ENCODE results near the gene CDH22.

CDH22 gene

DNA sequence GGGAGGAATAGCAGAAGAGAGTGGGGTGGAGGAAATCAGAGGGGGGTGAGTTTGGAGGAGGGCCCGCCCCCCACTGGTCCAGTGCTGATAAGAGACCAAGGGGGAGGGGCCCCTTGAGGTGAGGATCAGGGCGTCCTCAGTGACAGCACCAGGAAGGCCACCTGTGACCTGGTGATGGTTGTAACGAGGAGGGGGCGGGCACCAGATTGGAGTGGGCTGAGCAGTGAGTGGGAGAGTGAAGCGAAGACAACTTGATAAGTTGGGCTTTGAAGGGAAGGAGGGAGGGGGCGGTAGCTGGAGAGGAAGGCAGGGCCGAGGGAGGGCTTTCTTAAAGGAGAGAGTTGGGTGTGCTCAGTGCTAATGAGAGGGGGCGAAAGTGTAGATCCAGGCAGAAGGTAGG lies 30.7 kb downstream of the CDH22 start:
- H3K27ac Mint-ChIP-seq = no peak overlapping the region
- H3K27me3 Mint-ChIP-seq = peaks cover 64% of the 10 kb centered on the region
- no peak overlapping the region for H3K4me3 Mint-ChIP-seq
- H3K4me1 Mint-ChIP-seq (ENCODE audit: low read depth) = no peaks in the 10 kb centered on the region
- H3K36me3 Mint-ChIP-seq (ENCODE audit: low read depth) = no peaks in the 10 kb centered on the region
- H3K9me3 Mint-ChIP-seq = peaks cover 3% of the 10 kb centered on the region

DNA sequence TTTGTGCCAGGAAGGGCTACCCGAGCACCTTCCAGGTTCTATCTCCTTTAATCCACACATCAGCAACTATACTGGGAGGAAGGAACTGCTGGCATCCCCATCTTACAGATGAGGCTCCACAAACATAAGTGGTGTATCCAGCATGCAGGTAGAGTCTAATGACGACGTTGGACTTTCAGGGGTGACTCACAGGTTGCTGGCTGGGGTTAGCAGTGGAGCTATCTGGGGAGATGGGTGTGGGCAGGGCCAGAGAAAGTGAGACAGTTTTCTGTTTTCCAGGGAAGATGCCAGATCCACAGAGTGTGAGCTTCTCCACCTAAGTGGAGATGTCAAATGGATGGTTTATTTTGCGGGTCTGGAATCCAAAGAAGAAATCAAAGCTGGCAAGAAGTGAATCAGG lies 31.8 kb downstream of the CDH22 start:
- Mint-ChIP-seq H3K4me3 (no peak overlapping the region), H3K36me3 (ENCODE audit: low read depth) (no peaks in the 10 kb centered on the region), H3K27ac (no peak overlapping the region), H3K27me3 (peaks cover 69% of the 10 kb centered on the region), H3K9me3 (peaks cover 3% of the 10 kb centered on the region), H3K4me1 (ENCODE audit: low read depth) (no peaks in the 10 kb centered on the region)

DNA sequence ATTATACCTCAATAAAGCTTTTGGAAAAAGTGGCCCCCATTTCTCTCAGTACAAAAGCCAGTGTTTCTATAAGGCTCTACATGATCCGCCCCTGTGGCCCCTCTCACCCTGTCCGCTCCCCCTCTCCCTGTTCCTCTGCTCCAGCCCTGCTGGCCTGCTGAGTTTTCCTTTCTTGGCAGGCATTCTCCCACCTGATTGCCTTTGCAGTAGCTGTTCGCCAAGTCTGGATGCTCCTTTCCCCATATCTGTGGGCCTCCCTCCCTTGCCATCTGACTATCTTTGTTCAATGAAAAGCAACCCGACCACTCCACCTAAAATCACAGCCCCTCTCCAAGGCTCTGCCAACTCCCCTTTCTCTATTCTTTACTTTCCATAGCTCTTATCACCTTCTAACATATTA lies 33.2 kb downstream of the CDH22 start:
- Mint-ChIP-seq H3K27ac (no peak overlapping the region), H3K9me3 (peaks cover 3% of the 10 kb centered on the region), H3K4me1 (ENCODE audit: low read depth) (no peaks in the 10 kb centered on the region), H3K27me3 (peaks cover 64% of the 10 kb centered on the region), H3K36me3 (ENCODE audit: low read depth) (no peaks in the 10 kb centered on the region), H3K4me3 (no peak overlapping the region)

DNA sequence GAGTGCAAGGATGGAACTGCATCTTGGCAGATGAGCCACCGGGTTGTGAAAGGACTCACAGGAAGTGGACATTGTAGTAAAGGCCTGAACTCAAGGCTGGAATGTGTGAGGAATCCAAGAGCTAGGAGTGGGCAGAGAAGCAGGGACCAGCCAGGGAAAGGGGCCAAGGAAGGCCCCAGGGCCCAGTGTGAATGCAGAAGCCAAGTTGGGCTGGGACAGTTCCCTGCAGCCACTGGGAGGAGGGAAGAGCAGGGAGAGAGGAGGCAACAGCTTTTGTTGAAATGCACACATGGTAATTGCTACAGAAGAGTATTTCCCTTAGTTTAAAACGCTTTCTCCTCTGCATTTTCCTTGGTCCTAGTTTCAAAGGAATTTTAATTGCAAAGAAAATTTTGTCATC lies 34.6 kb downstream of the CDH22 start:
- no peaks in the 10 kb centered on the region for H3K36me3 Mint-ChIP-seq (ENCODE audit: low read depth)
- H3K4me1 Mint-ChIP-seq (ENCODE audit: low read depth) = no peaks in the 10 kb centered on the region
- peaks cover 68% of the 10 kb centered on the region for H3K27me3 Mint-ChIP-seq
- H3K27ac Mint-ChIP-seq = no peak overlapping the region
- peaks cover 3% of the 10 kb centered on the region for H3K9me3 Mint-ChIP-seq
- H3K4me3 Mint-ChIP-seq = no peak overlapping the region

DNA sequence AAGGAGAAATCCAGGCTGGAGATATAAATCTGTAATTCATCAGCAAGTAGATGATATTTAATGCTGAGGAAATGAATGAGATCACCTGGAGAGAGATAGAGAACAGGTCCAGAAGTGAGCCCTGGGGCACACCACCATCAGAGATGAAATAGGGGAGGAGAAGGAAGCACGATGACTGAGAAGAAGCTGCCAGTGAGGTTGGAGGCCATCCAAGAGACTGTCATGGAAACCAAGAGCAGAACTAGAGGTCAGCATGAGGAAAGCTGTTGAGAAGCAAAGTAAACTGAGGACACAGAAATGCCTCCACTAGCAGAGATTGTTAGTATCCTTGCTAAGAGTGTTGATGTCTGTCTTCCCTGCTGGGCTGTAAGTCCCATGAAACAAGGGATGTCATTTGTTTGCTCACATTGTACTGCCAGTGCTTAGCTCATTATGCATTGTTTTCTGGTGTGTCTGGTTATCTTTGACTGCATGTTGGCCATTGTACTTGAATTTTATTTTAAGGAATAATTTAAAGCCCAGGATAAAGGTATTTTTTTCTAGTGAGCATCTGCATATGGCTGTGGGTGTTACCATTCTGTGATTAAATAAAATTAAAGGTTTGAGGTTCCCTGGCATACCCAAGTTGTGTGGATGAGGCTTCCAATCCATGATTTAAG lies 35.8 kb downstream of the CDH22 start:
- H3K27ac Mint-ChIP-seq = no peak overlapping the region
- no peak overlapping the region for H3K4me3 Mint-ChIP-seq
- H3K9me3 Mint-ChIP-seq = peaks cover 3% of the 10 kb centered on the region
- H3K36me3 Mint-ChIP-seq (ENCODE audit: low read depth) = no peaks in the 10 kb centered on the region
- peaks cover 71% of the 10 kb centered on the region for H3K27me3 Mint-ChIP-seq
- no peaks in the 10 kb centered on the region for H3K4me1 Mint-ChIP-seq (ENCODE audit: low read depth)

DNA sequence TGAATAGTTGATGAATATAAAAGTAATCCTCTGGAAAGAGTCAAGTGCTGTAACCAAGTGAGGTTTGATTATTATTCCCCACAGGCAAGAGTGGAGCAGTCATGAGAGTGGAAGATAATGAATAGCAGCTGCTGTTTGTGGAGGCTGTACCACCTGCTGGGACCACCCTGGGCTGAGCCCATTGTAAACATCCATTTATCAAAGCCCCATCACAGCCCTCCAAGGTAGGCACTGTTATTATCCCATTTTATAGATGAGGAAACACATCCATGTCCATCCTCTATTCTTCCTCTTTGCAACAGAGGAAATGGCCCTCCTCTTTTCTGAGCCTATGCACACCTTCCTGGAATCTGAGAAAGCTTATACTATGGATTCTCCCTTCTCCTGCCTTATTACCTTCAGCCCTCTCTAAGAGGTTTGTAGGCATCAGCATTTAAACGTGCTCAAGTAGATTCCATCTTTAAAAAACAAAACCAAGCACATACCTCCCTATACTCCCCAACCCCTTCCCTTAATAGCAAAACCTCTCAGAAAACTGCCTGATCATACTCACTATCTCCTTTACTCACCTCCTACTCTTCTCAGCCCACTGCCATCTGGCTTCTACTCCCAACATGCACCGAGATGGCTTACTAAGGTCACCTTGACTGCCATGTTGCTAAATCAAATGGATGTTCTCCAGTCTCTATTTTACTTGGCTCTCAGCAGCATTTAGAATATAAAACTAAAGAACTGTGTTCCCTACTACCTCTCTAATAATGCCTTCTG lies 37.1 kb downstream of the CDH22 start:
- H3K9me3 Mint-ChIP-seq = peaks cover 3% of the 10 kb centered on the region
- H3K27ac Mint-ChIP-seq = no peak overlapping the region
- no peaks in the 10 kb centered on the region for H3K36me3 Mint-ChIP-seq (ENCODE audit: low read depth)
- peaks cover 62% of the 10 kb centered on the region for H3K27me3 Mint-ChIP-seq
- H3K4me1 Mint-ChIP-seq (ENCODE audit: low read depth) = no peaks in the 10 kb centered on the region
- H3K4me3 Mint-ChIP-seq = no peak overlapping the region

DNA sequence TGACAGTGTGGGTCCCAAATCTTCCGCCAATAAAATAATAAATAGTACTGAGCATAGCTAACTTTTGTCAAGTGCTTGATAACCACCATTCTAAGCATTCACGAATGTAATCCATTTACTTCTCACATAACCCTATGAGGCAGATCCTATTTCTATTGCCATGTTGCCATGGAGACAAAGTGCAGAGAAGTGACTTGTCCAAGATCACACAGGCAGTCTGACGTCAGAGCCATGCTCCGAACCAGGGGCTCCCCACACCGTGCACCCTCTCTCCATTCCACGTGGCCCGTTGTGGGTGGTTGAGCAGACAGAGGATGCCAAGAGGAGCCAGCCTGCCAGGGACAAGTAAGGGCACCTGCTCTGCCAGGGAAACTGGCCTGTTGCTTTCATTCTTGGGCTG lies 38.9 kb downstream of the CDH22 start:
- no peaks in the 10 kb centered on the region for H3K36me3 Mint-ChIP-seq (ENCODE audit: low read depth)
- peaks cover 51% of the 10 kb centered on the region for H3K27me3 Mint-ChIP-seq
- no peaks in the 10 kb centered on the region for H3K4me1 Mint-ChIP-seq (ENCODE audit: low read depth)
- no peak overlapping the region for H3K4me3 Mint-ChIP-seq
- no peak overlapping the region for H3K27ac Mint-ChIP-seq
- peaks cover 3% of the 10 kb centered on the region for H3K9me3 Mint-ChIP-seq

DNA sequence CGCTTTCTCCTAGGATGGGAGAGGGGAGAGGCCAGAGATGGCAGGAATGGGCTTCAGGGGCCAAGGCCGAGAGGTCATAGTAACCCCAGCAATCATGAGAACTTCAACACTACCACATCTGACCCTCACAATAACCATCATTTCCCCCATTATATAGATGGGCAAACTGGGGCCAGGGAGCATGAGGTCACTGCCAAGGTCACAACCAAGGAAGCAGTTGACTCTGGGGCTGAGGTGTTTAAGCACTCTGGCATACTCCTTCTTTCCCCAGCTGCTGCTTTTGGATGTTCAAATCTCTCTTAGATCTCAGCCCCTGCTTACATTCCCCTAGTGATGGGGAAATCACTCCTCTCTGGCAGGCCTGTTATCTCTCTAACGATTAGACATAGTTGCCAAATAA lies 39.6 kb downstream of the CDH22 start:
- Mint-ChIP-seq H3K27me3 (peaks cover 49% of the 10 kb centered on the region), H3K36me3 (ENCODE audit: low read depth) (no peaks in the 10 kb centered on the region), H3K9me3 (peaks cover 3% of the 10 kb centered on the region), H3K27ac (no peak overlapping the region), H3K4me3 (no peak overlapping the region), H3K4me1 (ENCODE audit: low read depth) (no peaks in the 10 kb centered on the region)

DNA sequence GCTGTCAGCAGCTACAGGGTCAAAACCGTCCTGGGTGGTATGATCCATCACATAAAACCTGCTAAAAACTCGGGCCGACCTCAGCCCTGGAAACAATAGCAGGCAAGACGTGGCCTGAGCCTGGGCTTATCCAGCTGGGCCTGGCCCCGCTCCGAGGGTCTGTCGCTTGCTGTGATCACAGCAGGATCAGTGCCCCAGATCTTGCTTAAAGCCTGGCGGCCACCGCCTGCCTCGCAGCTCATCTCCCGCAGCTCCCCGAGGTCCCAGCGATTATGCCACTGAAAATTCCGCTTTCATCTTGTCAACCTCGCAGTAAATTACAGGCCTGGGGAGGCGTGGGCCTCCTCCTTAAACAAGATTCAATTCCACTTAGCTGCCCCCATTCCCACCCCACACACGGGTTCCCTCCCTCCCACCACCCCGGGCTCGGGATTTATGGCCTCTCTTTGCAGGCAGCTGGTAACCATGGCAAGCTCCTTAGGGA lies 40.1 kb downstream of the CDH22 start:
- H3K27me3 Mint-ChIP-seq = peaks cover 48% of the 10 kb centered on the region

DNA sequence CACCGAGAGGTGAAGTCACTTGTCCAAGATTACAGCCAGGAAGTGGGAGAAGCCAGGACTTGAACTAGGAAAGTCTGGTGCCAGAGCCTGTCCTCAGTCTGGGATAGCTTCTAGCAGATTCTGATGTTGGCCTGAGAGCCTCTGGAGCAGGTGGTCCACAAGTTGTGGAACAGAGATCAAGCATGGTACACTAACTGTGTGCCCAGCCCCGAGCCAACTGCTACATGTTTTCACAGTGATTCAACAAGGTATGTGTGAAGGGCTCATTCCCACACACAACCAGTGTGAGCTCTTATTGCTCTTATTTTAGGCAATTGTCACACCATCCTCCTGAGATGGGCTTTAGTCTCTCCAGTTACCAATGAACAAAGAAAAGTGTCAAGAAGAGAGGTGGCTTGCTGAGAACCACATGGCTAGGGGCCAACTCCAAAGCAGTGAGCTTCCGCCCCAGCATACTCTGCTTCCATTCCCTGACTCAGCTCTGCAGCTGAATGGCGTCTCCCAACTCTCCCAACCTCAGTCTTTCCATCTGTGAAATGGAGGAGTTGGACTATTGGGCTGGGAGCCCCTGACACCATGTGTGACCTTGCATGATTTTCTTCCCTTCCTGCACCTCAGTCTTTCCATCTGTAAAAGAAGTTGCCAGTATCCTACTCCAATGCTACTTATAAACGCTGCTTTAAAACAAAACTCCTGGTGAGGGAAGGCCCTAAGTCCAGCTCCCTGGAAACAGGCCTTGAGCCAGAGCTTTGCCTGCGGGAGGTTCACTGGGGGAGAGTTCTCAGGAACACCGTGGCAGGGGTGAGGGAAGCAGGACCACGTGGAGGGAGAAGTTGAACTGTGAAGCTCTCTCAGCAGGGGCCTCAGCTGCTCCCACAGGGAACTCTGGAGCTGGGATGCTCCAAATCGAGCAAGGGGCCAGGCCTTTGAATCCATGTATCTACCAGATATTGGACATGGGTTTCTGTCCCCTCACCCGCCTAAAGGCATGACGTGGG lies 40.9 kb downstream of the CDH22 start:
- H3K27ac Mint-ChIP-seq = no peak overlapping the region
- no peak overlapping the region for H3K4me3 Mint-ChIP-seq
- H3K36me3 Mint-ChIP-seq (ENCODE audit: low read depth) = no peaks in the 10 kb centered on the region
- no peaks in the 10 kb centered on the region for H3K4me1 Mint-ChIP-seq (ENCODE audit: low read depth)
- H3K9me3 Mint-ChIP-seq = no peaks in the 10 kb centered on the region
- peaks cover 41% of the 10 kb centered on the region for H3K27me3 Mint-ChIP-seq

More for the DNA sequence above, 40.1 kb downstream of the CDH22 start:
- Mint-ChIP-seq H3K27ac (no peak overlapping the region), H3K4me3 (no peak overlapping the region), H3K4me1 (ENCODE audit: low read depth) (no peaks in the 10 kb centered on the region), H3K36me3 (ENCODE audit: low read depth) (no peaks in the 10 kb centered on the region), H3K9me3 (peaks cover 3% of the 10 kb centered on the region)

DNA sequence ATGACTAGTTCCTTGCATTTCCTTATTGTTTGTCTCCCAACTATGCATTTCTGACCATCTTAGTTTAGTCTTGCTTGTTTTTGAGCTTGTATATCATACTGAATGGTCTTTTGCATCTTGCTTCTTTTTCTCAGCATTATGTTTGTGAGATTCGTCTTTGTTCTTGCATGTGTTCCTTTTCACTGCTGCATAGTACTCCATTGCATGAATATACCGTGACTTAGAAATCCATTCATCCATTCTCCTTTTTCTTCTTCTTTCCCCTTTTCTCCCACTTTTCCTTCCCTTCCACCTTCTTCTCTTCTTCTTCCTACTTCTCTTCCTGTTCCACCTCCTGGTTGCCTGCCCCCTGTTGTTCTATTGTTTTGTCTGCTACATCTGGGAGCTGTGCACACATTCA lies 42.8 kb downstream of the CDH22 start:
- Mint-ChIP-seq H3K36me3 (ENCODE audit: low read depth) (no peaks in the 10 kb centered on the region), H3K9me3 (no peaks in the 10 kb centered on the region), H3K4me1 (ENCODE audit: low read depth) (no peaks in the 10 kb centered on the region), H3K27ac (no peak overlapping the region), H3K4me3 (no peak overlapping the region), H3K27me3 (peaks cover 32% of the 10 kb centered on the region)

DNA sequence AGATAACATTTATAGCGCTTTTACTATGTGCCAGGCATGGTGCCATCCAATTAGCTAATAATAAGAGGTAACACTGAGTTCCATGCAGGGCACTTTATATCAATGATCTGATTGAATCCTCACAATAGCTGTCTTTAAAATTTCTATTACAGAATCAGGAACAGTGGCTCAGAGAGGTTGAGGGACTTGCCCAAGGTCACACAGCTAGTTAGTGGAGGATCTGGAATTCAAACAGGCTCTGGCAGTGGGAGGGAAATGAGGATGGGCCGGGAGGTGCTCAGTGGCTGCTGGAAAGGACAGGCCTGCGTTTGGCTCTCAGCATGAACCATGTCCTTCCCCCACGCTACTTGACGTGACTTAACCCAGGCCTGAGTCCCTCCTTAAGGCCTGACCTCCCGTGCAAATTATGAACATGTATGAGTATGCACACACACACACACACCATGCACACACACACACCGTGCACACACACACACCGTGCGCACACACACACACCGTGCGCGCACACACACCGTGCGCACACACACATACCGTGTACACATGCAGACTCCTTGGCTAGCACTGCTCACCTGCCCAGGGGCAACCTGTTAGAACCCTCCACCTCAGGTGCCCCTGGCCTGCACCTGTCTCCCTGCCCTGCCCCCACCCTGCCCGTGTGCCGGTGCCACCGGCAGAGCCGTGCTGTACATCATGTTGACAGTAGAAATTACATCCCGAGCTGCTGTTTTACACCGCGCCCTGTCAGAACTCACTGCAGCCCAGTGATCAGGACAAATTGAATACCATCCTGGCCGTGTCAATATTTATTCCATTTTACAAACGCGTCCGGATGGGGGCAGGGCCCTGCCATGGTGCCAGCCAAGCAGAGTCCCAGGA lies 43.7 kb downstream of the CDH22 start:
- Mint-ChIP-seq H3K4me3 (no peak overlapping the region), H3K36me3 (ENCODE audit: low read depth) (no peaks in the 10 kb centered on the region), H3K9me3 (no peaks in the 10 kb centered on the region), H3K27ac (no peak overlapping the region), H3K4me1 (ENCODE audit: low read depth) (no peaks in the 10 kb centered on the region), H3K27me3 (peaks cover 26% of the 10 kb centered on the region)

DNA sequence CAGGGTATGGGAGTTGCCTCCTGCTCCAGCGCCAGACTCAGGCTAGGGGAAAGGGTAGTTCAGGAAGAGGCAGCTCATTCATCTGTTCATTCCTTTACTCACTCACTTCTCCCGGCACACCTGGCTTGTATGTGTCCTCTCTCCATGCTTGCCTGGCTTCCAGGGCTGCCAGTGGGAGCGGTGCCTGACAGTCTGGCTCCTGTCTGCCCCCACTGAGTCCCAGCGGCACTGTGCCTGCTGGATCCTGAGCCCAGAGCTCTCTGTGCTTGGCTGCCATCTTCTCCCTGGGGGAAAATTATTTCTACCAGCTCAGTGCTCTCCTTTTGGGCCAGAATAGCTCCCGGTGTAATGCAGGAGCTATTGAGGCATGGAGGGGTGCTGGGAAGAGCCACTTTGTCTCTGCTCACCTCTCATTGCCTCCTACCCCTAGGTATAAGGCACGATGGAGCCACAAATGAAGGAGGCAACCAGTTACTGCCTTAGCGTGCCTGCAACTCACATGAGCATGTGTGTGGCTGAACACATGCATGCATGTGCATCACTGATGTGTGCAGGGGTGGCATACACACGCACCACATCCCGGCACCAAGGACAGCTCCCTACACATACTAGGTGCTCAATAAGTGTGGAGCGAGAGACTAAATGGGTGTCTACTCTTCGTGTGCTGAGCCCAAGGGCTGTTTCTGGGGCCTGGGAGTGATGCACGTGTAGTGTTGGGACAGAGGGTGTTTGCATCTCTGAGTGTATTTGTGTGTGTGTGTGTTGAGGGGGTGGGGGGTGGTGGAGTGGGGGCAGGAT lies 46.6 kb downstream of the CDH22 start:
- Mint-ChIP-seq H3K27me3 (peaks cover 16% of the 10 kb centered on the region), H3K4me3 (no peak overlapping the region), H3K36me3 (ENCODE audit: low read depth) (no peaks in the 10 kb centered on the region), H3K4me1 (ENCODE audit: low read depth) (no peaks in the 10 kb centered on the region), H3K9me3 (no peaks in the 10 kb centered on the region), H3K27ac (no peak overlapping the region)

All from stimulated activated naive CD8-positive, alpha-beta T cell treated with anti-CD3 and anti-CD28 coated beads, Interleukin-15, Interleukin-2, amounts not matched to agents 100 ng/mL and 50 ng/mL, for 24 hours (primary cell).